GM18870 (cell line): ENCODE results near the gene PIP5K1A.
"Not testable (repeated sequence)": the region's sequence is repeated elsewhere in the genome, so short reads cannot be mapped to it uniquely, and the experiment has no call there.

Experiments used
- ATAC-seq: cut with Tn5 transposase; IDR thresholded peaks from one replicate; pipeline ENCODE4 v1.9.1; 2021; ENCODE audit warnings: moderate library complexity; ENCODE audit not compliant: unreplicated experiment

Gene PIP5K1A

GRCh38 chr1:151254217-151255213 lies 56.2 kb downstream of the PIP5K1A start, which contains the start of gene PSMD4:
Gene PSMD4 (plus strand): TSS chr1:151254734. CDS start chr1:151254783, 49 bp downstream.
- ATAC-seq = peak; percentile 85

GRCh38 chr1:151255381-151255780 lies 57.0 kb downstream of the PIP5K1A start:
- no peak for ATAC-seq

DNA sequence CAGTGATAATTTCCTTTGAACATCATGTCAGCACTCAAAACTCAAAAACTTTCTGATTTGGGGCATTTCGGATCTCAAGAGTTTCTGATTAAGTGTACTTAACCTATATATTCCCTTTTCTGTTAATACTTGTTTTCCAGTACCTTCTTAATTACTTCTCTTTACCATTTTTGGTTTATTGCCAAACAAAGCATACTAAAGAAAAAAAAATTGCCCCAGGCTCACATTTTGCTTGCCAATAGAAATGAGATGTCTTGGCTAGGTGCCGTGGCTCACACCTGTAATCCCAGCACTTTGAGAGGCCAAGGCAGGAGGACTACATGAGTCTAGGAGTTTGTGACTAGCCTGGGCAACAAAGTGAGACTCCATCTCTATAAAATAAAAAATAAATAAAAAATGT lies 61.0 kb downstream of the PIP5K1A start:
- ATAC-seq = no peak

DNA sequence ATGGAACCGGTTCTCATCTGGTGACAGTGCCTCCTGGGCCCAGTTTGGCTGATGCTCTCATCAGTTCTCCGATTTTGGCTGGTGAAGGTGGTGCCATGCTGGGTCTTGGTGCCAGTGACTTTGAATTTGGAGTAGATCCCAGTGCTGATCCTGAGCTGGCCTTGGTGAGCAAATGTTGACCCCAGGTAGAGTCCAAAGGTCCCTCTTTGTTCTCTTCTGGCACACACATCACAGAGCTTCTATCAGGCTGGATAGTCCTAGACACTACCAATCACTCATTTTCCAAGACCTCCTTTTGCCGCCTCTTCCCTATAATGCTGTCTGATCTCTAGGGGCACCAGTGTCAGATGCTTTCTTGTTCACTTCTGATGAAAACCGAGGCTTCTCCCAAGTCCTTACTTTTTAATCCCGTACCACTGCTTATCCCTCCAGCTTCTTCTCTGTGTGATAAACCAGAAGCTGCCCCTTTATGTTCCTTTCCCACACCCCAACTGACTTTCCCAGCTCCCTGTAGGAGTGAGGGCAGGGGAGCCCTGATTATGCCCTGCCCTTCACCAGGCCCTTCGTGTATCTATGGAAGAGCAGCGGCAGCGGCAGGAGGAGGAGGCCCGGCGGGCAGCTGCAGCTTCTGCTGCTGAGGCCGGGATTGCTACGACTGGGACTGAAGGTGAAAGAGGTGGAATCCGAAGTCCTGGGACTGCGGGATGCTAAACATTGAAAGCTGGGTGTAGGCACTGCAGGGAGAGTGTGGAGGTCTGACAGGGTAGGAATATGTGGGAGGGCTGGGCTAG lies 67.3 kb downstream of the PIP5K1A start:
- no peak for ATAC-seq

DNA sequence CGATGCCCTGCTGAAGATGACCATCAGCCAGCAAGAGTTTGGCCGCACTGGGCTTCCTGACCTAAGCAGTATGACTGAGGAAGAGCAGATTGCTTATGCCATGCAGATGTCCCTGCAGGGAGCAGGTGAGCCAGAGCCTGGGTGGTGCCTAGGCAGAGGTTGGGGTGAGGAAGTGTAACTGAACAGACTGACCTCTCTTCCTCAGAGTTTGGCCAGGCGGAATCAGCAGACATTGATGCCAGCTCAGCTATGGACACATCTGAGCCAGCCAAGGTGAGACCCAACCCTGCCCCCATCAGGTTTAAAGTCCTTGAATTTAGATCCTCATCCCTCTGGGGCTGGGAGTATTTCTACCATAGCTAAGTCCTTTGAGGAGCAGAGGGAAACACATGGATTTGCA lies 68.0 kb downstream of the PIP5K1A start:
- ATAC-seq = no peak

DNA sequence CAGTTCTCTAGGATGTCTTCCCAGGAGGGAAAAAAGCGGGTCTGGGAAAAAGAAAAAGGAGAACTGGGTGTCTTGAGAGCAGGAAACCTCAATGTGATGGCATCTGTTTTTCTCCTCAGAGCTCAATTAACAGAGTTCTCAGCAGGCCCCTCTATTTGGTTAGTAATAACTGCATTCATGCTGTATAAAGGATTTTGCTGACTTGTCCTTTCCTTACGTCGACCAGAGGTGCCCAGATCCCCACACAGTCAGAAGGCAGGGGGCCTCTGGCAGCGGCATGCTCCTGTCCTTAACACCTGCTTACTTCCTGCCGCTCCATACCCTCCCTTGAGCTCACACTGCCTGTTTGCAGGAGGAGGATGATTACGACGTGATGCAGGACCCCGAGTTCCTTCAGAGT lies 68.5 kb downstream of the PIP5K1A start:
- ATAC-seq = no peak

DNA sequence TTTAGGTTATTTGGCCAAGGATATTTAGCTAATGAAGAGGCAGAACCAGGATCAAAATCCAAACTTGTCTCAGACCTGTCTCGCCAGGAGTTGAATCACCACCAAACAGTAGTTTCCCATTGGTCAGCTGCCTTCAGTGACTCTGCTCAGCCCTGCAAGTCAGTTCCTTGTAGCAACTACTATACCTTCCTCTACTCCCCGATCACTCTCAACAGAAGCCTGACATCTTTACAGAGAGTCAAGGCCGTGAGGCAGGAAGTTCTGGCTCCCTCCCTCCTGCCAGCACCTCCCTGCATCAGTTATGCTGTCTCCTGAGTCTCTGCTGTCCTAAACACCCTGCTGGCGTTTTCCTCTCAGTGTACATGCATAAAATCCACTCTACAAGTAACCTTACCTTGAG lies 69.4 kb downstream of the PIP5K1A start:
- no peak for ATAC-seq

DNA sequence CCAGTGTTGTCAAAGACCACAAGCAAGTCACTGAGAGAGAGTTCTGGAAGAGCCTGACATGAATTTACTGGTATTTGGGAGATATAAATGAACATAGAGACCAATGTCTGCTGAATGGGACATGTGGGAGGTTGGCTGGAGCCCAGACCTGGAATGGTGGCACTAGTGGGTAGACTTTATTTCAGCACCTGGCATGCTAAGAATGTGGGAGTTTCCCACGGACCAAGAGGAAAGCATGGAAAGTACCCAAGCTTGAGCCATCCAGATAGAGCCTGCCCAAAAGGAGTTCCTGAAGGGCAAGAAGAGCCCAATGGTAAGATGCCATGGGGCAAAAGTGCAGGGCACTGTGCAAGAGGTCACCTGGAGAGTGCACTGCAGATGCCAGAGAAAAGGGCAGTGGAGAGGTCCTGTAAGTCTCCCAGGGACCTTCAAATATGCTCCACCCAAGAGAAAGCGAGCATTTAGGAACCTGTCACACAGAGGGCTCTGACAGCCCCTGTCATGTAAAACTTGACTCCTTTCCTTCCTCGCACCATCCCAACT lies 75.6 kb downstream of the PIP5K1A start:
- no peak for ATAC-seq

DNA sequence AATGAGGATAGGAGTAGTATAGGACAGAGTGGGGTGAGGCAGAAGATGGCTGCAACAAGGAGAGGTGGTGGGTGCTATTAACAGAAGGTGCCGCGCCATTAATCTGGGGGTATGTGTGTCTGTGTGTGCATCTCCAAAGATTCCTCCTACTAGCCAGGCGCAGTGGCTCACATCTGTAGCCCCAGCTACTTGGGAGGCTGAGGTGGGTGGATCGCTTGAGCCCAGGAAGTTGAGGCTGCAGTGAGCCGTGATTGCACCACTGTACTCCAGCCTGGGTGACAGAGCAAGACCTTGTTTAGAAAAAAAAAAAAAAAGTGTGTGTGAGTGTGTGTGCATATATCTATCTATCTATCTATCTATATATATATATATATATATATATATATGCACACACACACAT lies 77.0 kb downstream of the PIP5K1A start:
- not testable (repeated sequence) for ATAC-seq

DNA sequence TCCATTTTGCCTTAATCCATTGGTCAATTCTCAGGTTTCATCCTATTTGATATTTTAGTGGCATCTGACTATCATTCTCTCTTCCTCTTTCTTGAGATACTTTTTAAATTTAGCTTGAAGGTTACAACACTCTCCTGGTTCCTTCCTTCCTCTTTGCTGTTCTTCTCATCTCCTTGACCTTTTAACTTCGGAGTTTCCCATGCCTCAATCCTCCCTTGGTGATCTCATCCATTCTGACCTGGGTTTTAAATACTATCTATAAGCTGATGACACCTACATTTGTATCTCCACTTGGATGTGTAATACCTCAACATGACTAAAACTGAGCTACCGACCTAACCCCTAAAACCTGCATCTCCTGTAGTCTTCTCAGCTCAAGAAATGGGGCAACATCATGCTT lies 78.9 kb downstream of the PIP5K1A start:
- ATAC-seq = no peak

- peak; percentile 34 for ATAC-seq
These were observed 83.0 kb downstream of the PIP5K1A start for GRCh38 chr1:151281225-151281968.

DNA sequence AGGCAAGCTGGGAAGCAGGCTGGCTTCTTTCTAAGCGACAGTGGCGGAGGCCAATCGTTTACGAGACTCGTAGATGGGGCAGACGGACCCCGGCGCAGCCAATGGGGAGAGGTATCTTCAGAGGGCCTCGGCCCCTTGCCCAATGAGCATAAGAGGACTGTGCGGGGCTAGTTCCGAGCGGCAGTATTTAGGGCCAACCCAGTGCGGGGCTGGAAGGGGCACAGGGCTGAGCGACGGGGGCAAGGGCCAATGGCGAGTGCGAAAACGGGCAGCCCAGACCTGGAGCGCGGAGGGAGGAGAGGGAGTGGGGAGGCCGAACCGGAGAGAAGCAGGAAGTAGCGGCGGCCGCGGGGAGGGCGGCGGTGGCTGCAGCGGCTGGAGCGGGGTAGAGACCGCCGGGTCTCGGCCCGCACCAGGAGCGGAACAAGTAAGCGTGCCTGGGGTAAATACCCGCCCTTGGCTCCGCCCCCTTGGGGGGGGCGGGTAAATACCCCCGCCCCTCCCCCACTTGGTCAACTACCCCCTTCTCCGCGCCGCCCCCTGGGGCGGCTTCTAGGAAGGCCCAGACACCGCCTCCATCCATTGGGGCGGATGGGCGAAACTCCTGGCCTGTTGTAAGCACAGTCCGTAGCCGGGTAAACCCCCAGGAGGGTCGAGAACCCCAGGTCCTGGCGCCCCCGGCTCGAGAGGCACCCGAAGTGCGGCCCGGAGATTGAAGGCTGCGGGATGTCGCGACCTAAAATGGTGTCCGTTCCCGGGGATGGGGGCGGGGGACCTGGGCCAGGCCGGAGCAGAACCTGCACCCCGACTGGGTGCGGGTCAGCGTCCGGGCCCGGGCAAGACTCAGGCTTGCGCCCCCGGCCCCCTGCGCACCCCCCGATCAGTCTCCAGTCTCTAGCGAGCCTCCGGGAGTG lies 83.9 kb downstream of the PIP5K1A start, which contains the start of gene ZNF687:
Gene ZNF687 (plus strand): TSS at position 331 of the 914 bp plus-strand sequence. CDS start 3,993 bp downstream, outside the sequence.
- peak; percentile 81 for ATAC-seq

- no peak for ATAC-seq
These were observed 84.8 kb downstream of the PIP5K1A start for GRCh38 chr1:151282883-151283725.

- no peak for ATAC-seq
These were observed 85.7 kb downstream of the PIP5K1A start for GRCh38 chr1:151284013-151284577.

DNA sequence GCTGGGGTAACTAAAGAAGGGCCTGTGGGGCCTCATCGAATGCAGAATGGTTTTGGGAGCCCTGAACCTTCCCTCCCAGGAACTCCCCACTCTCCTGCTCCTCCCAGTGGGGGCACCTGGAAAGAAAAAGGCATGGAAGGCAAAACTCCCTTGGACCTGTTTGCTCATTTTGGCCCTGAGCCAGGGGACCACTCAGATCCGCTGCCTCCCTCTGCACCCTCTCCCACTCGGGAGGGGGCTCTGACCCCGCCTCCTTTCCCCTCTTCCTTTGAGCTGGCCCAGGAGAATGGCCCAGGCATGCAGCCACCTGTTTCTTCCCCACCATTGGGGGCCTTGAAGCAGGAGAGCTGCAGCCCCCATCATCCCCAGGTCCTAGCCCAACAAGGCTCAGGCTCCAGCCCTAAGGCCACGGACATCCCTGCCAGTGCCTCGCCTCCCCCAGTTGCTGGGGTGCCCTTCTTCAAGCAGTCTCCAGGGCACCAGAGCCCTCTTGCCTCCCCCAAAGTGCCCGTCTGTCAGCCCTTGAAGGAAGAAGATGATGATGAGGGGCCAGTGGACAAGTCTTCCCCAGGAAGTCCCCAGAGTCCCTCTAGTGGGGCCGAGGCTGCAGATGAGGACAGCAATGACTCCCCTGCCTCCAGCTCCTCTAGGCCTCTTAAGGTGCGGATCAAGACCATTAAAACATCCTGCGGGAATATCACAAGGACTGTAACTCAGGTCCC lies 88.4 kb downstream of the PIP5K1A start:
- no peak for ATAC-seq

DNA sequence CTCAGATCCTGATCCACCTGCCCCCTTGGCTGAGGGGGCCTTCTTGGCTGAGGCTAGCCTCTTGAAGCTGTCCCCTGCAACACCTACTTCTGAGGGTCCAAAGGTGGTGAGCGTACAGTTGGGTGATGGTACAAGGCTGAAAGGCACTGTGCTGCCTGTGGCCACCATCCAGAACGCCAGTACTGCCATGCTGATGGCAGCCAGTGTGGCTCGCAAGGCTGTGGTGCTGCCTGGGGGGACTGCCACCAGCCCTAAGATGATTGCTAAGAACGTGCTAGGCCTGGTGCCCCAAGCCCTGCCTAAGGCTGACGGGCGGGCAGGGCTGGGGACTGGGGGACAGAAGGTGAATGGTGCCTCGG lies 89.0 kb downstream of the PIP5K1A start:
- no peak for ATAC-seq

GRCh38 chr1:151287767-151288500 lies 89.6 kb downstream of the PIP5K1A start:
- ATAC-seq = no peak
